Heart right ventricle (tissue), 16 donors: ENCODE data around the gene CNNM2. TPM values are rescaled to one million over a fixed set of nuclear protein-coding genes. Genes with fewer than 3 reads are reported as not detected.

Source experiments
- ATAC-seq, 8 donors: fragments of 200-7000 bp; cut with Tn5 transposase; one replicate each; pipeline ENCODE4 v1.9.1; 2020; ENCODE audit warnings: mild to moderate bottlenecking in 8 of 8, moderate library complexity in 8 of 8, moderate number of reproducible peaks in 1 of 8
- DNase-seq, 2 donors: peaks; one replicate each; pipeline ENCODE4 v3.0.0-alpha.2; 2020
- H3K27ac ChIP-seq, 10 donors: fragments of 200-600 bp; sonication (generic) in 2 of 10; one replicate each; pipeline versions ENCODE4 v1.5.0 to v1.8.0; 2020 to 2022; ENCODE audit warnings: mild to moderate bottlenecking in 3 of 10
- H3K27me3 ChIP-seq, 7 donors: fragments of 200-600 bp; one replicate each; pipeline ENCODE4 v1.8.0; 2021 to 2022; ENCODE audit warnings: mild to moderate bottlenecking in 2 of 7
- H3K36me3 ChIP-seq, 9 donors: fragments of 200-600 bp; sonication (generic) in 1 of 9; one replicate each; pipeline versions ENCODE4 v1.5.0 to v1.8.0; 2020 to 2022; ENCODE audit warnings: mild to moderate bottlenecking in 2 of 9
- H3K4me1 ChIP-seq, 9 donors: fragments of 200-600 bp; sonication (generic) in 1 of 9; one replicate each; pipeline versions ENCODE4 v1.5.0 to v1.8.0; 2020 to 2022; ENCODE audit warnings: mild to moderate bottlenecking in 4 of 9
- H3K4me3 ChIP-seq, 10 donors: fragments of 200-600 bp; sonication (generic) in 2 of 10; one replicate each; pipeline versions ENCODE4 v1.5.0 to v1.8.0; 2020 to 2022; ENCODE audit warnings: mild to moderate bottlenecking in 7 of 10, moderate library complexity in 2 of 10
- H3K9me3 ChIP-seq, 11 donors: fragments of 200-600 bp in 10 of 11; sonication (generic) in 2 of 11; one replicate each; pipeline versions ENCODE4 v1.5.0 to v1.8.0; 2013 to 2022; ENCODE audit warnings: mild to moderate bottlenecking in 2 of 11, control low read depth in 1 of 11, moderate library complexity in 1 of 11
- CTCF ChIP-seq, 9 donors: fragments of 200-600 bp; sonication (generic) in 2 of 9; IDR thresholded peaks; one replicate each; pipeline versions ENCODE4 v1.5.0 to v1.8.0; 2021 to 2022; ENCODE audit warnings: antibody characterized with exemption in 9 of 9, mild to moderate bottlenecking in 5 of 9, moderate library complexity in 1 of 9
- WGBS, 2 donors: extraction: QIAGEN DNeasy Blood & Tissue Kit; methylation state at CpG; one replicate each; pipeline ENCODE4 v1.1.7; 2013; ENCODE audit warnings: inconsistent platforms in 1 of 2; 5-methylcytosine and 5-hydroxymethylcytosine counted together
- intact Hi-C, 10 donors: fragments of 100-400 bp; cut with DNase I; formaldehyde crosslinking; loops; one replicate each; pipeline versions ENCODE4 v1.11.1 to v1.14.2; 2022
- polyA plus RNA-seq, 2 donors: library from polyadenylated mRNA; stranded (reverse); fragments of 200-250 nt; gene quantifications; one replicate each; pipeline ENCODE4 v1.2.3, GENCODE V29; 2013
- total RNA-seq, 10 donors: library from RNA; stranded (reverse); fragmentation: NEBNext Ultra II Directional in 3 of 10; extraction: Animal tissue kit (Norgen Biotek cat#: 25700) in 3 of 10; gene quantifications; one replicate each; pipeline versions ENCODE4 v1.2.1 to v1.2.4, GENCODE V29; 2021 to 2023
- donor health status: Arrhythmogenic right ventricular cardiomyopathy.
- donor health status: ischemic (EF 13 %, LVEDD 7.1; RV severe dilation, severe dysfunction).
- donor health status: healthy with polysubstance abuse.
- donor health status: DM: no; HTN: yes; CAD: no.
- donor health status: DM: no; HTN: no; CAD: no.
- donor health status: ischemic (EF 25% LVEDD 6.9; RV normal size, moderate dysfunction).
- donor health status: ischemic (EF 25% LVEDD 5.7; RV mildly dilated, moderate dysfunction).
- donor health status: healthy.
- donor health status: DM: yes; HTN: yes; CAD: no.
- donor health status: Ischemic cardiomyopathy.
- donor health status: ischemic (EF 35%, LVEDD 5.7; RV mildly dilated, moderate dysfunction).
- donor health status: nonischemic (EF 11% LVEDD 7.7; RV severe dilation, severe dysfunction).
- donor health status: DM: yes; HTN: yes; CAD: no.
- donor health status: PGD.
- donor health status: ischemic (EF 29% LVEDD 5.4; RV normal size, mild dysfunction).
- donor health status: nonischemic (EF 23%, LVEDD 6.1; RV moderate dilation, normal function).

The CNNM2 gene
- total and polyA plus RNA-seq, 12 donors = 1.3 to 5.3 (median 3.9) TPM

- no peak overlapping the region for H3K4me3 ChIP-seq
- TF ChIP-seq CTCF (IDR thresholded peaks at IDR 0.05) = no peak
- intact Hi-C loops = loop anchor here in 4 of 10 donors (10.0 kb wide), 3 partner anchors 168 to 352 kb away; partner anchors contain the start of genes CYP17A1 (in 3 of the 4) and RPEL1 (in 1 of the 4)
- H3K36me3 ChIP-seq = peaks cover 0 to 64% (median 18%) of the 10 kb centered on the region in 9 donors
- 96 to 97% methylated on average over 21 of the region's 21 CpGs for WGBS, 2 donors
- no peak overlapping the region for H3K27ac ChIP-seq
- no peaks in the 10 kb centered on the region for H3K9me3 ChIP-seq
- no peak for DNase-seq
- H3K27me3 ChIP-seq = no peaks in the 10 kb centered on the region
- H3K4me1 ChIP-seq = no peaks in the 10 kb centered on the region
- no peak for ATAC-seq
Measured at GRCh38 chr10:103077020-103077419, 158.9 kb downstream of the CNNM2 start.

GRCh38 chr10:103077491-103078308 is 159.6 kb downstream of the CNNM2 start:
- TF ChIP-seq CTCF (IDR thresholded peaks at IDR 0.05) = no peak
- no peak for ATAC-seq
- H3K4me3 ChIP-seq = no peak overlapping the region

GRCh38 chr10:103078309-103078615 is 160.2 kb downstream of the CNNM2 start:
- intact Hi-C loops = loop anchor here in 4 of 10 donors (10.0 kb wide), 3 partner anchors 167 to 353 kb away; partner anchors contain the start of genes CYP17A1 (in 3 of the 4) and RPEL1 (in 1 of the 4)
- no peaks in the 10 kb centered on the region for H3K4me1 ChIP-seq
- no peak for TF ChIP-seq CTCF (IDR thresholded peaks at IDR 0.05)
- no peaks in the 10 kb centered on the region for H3K27me3 ChIP-seq
- no peak overlapping the region for H3K4me3 ChIP-seq
- ATAC-seq (no peak), DNase-seq (no peak)
- peaks cover 0 to 67% (median 24%) of the 10 kb centered on the region in 9 donors for H3K36me3 ChIP-seq
- WGBS, 2 donors = 80 to 89% methylated on average over 3 of the region's 3 CpGs
- H3K27ac ChIP-seq = no peak overlapping the region
- H3K9me3 ChIP-seq = no peaks in the 10 kb centered on the region

More at GRCh38 chr10:103077491-103078308, 159.6 kb downstream of the CNNM2 start:
- intact Hi-C loops = loop anchor here in 4 of 10 donors (10.0 kb wide), 3 partner anchors 167 to 353 kb away; partner anchors contain the start of genes CYP17A1 (in 3 of the 4) and RPEL1 (in 1 of the 4)
- no peaks in the 10 kb centered on the region for H3K27me3 ChIP-seq
- no peak for DNase-seq
- no peaks in the 10 kb centered on the region for H3K9me3 ChIP-seq
- no peak overlapping the region for H3K27ac ChIP-seq
- 73 to 80% methylated on average over 16 of the region's 16 CpGs for WGBS, 2 donors
- peaks cover 0 to 67% (median 24%) of the 10 kb centered on the region in 9 donors for H3K36me3 ChIP-seq
- H3K4me1 ChIP-seq = no peaks in the 10 kb centered on the region

- H3K27ac ChIP-seq = no peak overlapping the region
- intact Hi-C loops = loop anchor here in 4 of 10 donors (10.0 kb wide), 3 partner anchors 166 to 354 kb away; partner anchors contain the start of genes CYP17A1 (in 3 of the 4) and RPEL1 (in 1 of the 4)
Measured at GRCh38 chr10:103078676-103079075, 160.6 kb downstream of the CNNM2 start.

More at GRCh38 chr10:103078676-103079075, 160.6 kb downstream of the CNNM2 start:
- Histone ChIP-seq H3K9me3 (no peaks in the 10 kb centered on the region), H3K36me3 (peaks cover 0 to 71% (median 24%) of the 10 kb centered on the region in 9 donors), H3K27me3 (no peaks in the 10 kb centered on the region), H3K4me3 (no peak overlapping the region), H3K4me1 (no peaks in the 10 kb centered on the region)
- ATAC-seq (no peak), DNase-seq (no peak)
- no peak for TF ChIP-seq CTCF (IDR thresholded peaks at IDR 0.05)
- WGBS, 2 donors = 93 to 95% methylated on average over 14 of the region's 14 CpGs
